Measurements from ENCODE around the gene GNAT3.

GRCh38 chr7:80524693-80525092 is 12.8 kb upstream of the GNAT3 start:
- TF ChIP-seq CTCF (IDR thresholded peaks at IDR 0.05; ENCODE audit: poor library complexity) (no peak), EZH2 (IDR thresholded peaks at IDR 0.05; ENCODE audit: borderline replicate concordance) (no peak)
